H1 (cell line): Measurements from ENCODE around the gene NME7. TPM values are rescaled to one million over a fixed set of nuclear protein-coding genes. Genes with fewer than 3 reads are reported as not detected.

Experiments
- BCL11A ChIP-seq, 2 experiments: IDR thresholded peaks; one replicate each; pipeline ENCODE4 v1.6.1; 2011; ENCODE audit warnings: low read depth in 2 of 2, low read length in 2 of 2, mild to moderate bottlenecking in 2 of 2
- CBX8 ChIP-seq: fragments of 300-800, 300-1000 bp; sonication (generic); IDR thresholded peaks from 2 replicates; pipeline ENCODE4 v1.7.1; 2016; ENCODE audit warnings: low read depth, low read length, borderline replicate concordance
- EP300 ChIP-seq, 2 experiments: IDR thresholded peaks; 1 replicate in 1 of 2; 2 replicates in 1 of 2; pipeline ENCODE4 v1.6.1; 2011 to 2012; ENCODE audit warnings: low read depth in 2 of 2, low read length in 2 of 2, mild to moderate bottlenecking in 2 of 2, borderline replicate concordance in 1 of 2, inconsistent platforms in 1 of 2, moderate library complexity in 1 of 2
- JUND ChIP-seq: IDR thresholded peaks from 2 replicates; pipeline ENCODE4 v1.6.1; 2011; ENCODE audit warnings: mild to moderate bottlenecking, improper control_type of control experiment, low read length
- SIRT6 ChIP-seq: IDR thresholded peaks from one replicate; pipeline ENCODE4 v1.7.1; 2012; ENCODE audit warnings: low read length, inconsistent platforms
- SRF ChIP-seq: IDR thresholded peaks from 2 replicates; pipeline ENCODE4 v1.6.1; 2011; ENCODE audit warnings: mild to moderate bottlenecking, low read depth, low read length, moderate library complexity
- polyA plus RNA-seq, 7 experiments: library from polyadenylated mRNA; depleted of rRNA in 3 of 7; stranded (reverse) in 5 of 7; unstranded in 2 of 7; fragments of >200 nt in 5 of 7; fragments of 200-250 nt in 2 of 7; gene quantifications; 1 replicate in 5 of 7; 2 replicates in 1 of 7; 4 replicates in 1 of 7; pipeline versions ENCODE4 v1.2.1 to v1.2.3, GENCODE V29; 2011 to 2013; ENCODE audit warnings: missing spikeins in 2 of 7, mixed read lengths in 2 of 7
- total RNA-seq: library from RNA; stranded (reverse); fragmentation: NEBNext Ultra II Directional; extraction: Animal tissue kit (Norgen Biotek cat#: 25700); gene quantifications from 2 replicates; pipeline ENCODE4 v1.2.1, GENCODE V29; 2021

Gene NME7
- total and polyA plus RNA-seq, 2 of the 8 experiments (the other 6 are each of a cell fraction or from before 2014, with no cell fraction given), result 11.6 to 28.5 TPM

- TF ChIP-seq SRF (no peak), SIRT6 (no peak), JUND (no peak), CBX8 (no peak), EP300 (IDR thresholded peaks at IDR 0.05; ENCODE audit: borderline replicate concordance in 1 of 2, low read depth in 2 of 2, low read length in 2 of 2) (no peak), BCL11A (IDR thresholded peaks at IDR 0.05; ENCODE audit: low read depth in 2 of 2, low read length in 2 of 2) (no peak)
Observed at GRCh38 chr1:169214598-169214997, 153.0 kb downstream of the NME7 start (continued).
